ENCODE data around the gene ZDHHC8.

- TF ChIP-seq POLR2A (IDR thresholded peaks at IDR 0.05; ENCODE audit: low read depth, low read length) (no peak), POLR2AphosphoS5 (IDR thresholded peaks at IDR 0.05; ENCODE audit: low read depth, low read length) (no peak)
Measured at GRCh38 chr22:20153945-20154344, 22.3 kb downstream of the ZDHHC8 start.
